SH-SY5Y (cell line): Measurements from ENCODE around the gene DNM2.

Experiments used
- GATA2 ChIP-seq: IDR thresholded peaks from 2 replicates; pipeline ENCODE4 v1.6.1; 2011; ENCODE audit warnings: mild to moderate bottlenecking, low read depth, low read length
- GATA3 ChIP-seq: IDR thresholded peaks from 2 replicates; pipeline ENCODE4 v1.6.1; 2011; ENCODE audit warnings: low read depth, mild to moderate bottlenecking, low read length, moderate library complexity

- TF ChIP-seq GATA2, result no peak
- TF ChIP-seq GATA3, result no peak
Observed at GRCh38 chr19:10687518-10688288, 30.2 kb upstream of the DNM2 start.
